ENCODE data around the gene PIK3CA.
"Not testable (repeated sequence)": the region's sequence is repeated elsewhere in the genome, so short reads cannot be mapped to it uniquely, and the experiment has no call there.

The PIK3CA gene

DNA sequence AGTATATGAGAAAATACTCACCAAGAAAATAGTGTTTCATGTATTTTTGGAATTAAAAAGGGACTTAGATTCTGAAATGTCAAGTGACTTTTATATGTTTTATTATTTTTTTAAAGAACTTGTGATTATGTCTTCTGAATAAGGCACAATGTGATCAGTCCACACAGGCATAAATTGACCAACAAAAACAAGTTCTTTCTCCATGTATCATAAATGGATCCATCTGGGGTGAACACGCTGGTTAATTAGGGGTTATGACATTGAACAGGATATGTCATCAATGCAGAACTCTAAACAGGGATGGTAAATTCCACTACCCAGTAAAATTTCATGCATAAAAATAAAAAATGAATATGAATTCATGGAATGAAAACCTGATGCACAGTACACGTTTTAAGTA, 31.3 kb upstream of the PIK3CA start:
- Histone ChIP-seq H3K4me2 (ENCODE audit: insufficient read depth, low read length, poor library complexity, severe bottlenecking) (no peak overlapping the region), H3K14ac (ENCODE audit: low read length) (no peak overlapping the region), H2AFZ (ENCODE audit: low read length) (no peak overlapping the region), H3K4me1 (ENCODE audit: control insufficient read depth in 2 of 2, insufficient read depth in 1 of 2, low read depth in 1 of 2, low read length in 2 of 2) (no peaks in the 10 kb centered on the region), H3K79me1 (ENCODE audit: low read depth, low read length) (no peaks in the 10 kb centered on the region), H3K23ac (ENCODE audit: low read depth, low read length, poor library complexity) (no peak overlapping the region), H2BK120ac (ENCODE audit: low read depth, low read length) (no peak overlapping the region), H2AK5ac (ENCODE audit: low read depth, low read length) (no peak overlapping the region), H3K27me3 (ENCODE audit: control insufficient read depth in 3 of 3, insufficient read depth in 3 of 3, low read depth in 1 of 3, low read length in 3 of 3) (no peaks in the 10 kb centered on the region), H2BK12ac (ENCODE audit: low read length) (no peak overlapping the region), H3K4ac (ENCODE audit: low read length) (no peak overlapping the region), H2BK5ac (ENCODE audit: low read length) (no peak overlapping the region), H2BK15ac (ENCODE audit: low read length) (no peak overlapping the region), H3K9ac (ENCODE audit: low read depth, low read length, poor library complexity) (no peak overlapping the region), H4K91ac (ENCODE audit: low read depth, low read length, poor library complexity) (no peak overlapping the region), H3K9me3 (replicated peaks in 1 of 2; ENCODE audit: control insufficient read depth in 2 of 2, insufficient read depth in 1 of 2, low read depth in 1 of 2, low read length in 2 of 2) (no peaks in the 10 kb centered on the region), H3K18ac (ENCODE audit: low read length) (no peak overlapping the region), H3K4me3 (ENCODE audit: low read length in 2 of 2) (no peak overlapping the region), H3K36me3 (replicated peaks in 1 of 2; ENCODE audit: control insufficient read depth in 2 of 2, insufficient read depth in 2 of 2, low read length in 2 of 2) (no peaks in the 10 kb centered on the region), H4K8ac (ENCODE audit: low read depth, low read length) (no peak overlapping the region), H3K27ac (replicated peaks; ENCODE audit: low read length) (no peak overlapping the region)
- no CpG with 5 or more reads among the region's 2 CpGs for WGBS, 2 donors (ENCODE audit: extremely low coverage in 2 of 2, insufficient read length in 2 of 2, insufficient replicate concordance in 1 of 2)
- no peak for DNase-seq (ENCODE audit: low spot score)

DNA sequence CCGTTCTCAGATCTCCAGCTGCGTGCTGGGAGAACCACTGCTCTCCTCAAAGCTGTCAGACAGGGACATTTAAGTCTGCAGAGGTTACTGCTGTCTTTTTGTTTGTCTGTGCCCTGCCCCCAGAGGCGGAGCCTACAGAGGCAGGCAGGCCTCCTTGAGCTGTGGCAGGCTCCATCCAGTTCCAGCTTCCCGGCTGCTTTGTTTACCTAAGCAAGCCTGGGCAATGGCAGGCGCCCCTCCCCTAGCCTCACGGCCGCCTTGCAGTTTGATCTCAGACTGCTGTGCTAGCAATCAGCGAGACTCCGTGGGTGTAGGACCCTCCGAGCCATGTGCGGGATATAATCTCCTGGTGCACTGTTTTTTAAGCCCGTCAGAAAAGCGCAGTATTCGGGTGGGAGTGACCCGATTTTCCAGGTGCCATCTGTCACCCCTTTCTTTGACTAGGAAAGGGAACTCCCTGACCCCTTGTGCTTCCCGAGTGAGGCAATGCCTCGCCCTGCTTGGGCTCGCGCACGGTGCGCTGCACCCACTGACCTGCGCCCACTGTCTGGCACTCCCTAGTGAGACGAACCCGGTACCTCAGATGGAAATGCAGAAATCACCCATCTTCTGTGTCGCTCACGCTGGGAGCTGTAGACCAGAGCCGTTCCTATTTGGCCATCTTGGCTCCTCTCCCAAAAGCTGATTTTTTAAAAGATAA, 15.8 kb upstream of the PIK3CA start:
- H2BK5ac ChIP-seq (ENCODE audit: low read length); H3K27me3 ChIP-seq (ENCODE audit: control insufficient read depth in 3 of 3, insufficient read depth in 3 of 3, low read depth in 1 of 3, low read length in 3 of 3); H3K4me3 ChIP-seq (ENCODE audit: low read length in 2 of 2); H3K14ac ChIP-seq (ENCODE audit: low read length); H2BK12ac ChIP-seq (ENCODE audit: low read length); H3K4ac ChIP-seq (ENCODE audit: low read length); DNase-seq (ENCODE audit: low spot score); H2BK120ac ChIP-seq (ENCODE audit: low read depth, low read length); H4K8ac ChIP-seq (ENCODE audit: low read depth, low read length); H3K9ac ChIP-seq (ENCODE audit: low read depth, low read length, poor library complexity); H3K4me1 ChIP-seq (ENCODE audit: control insufficient read depth in 2 of 2, insufficient read depth in 1 of 2, low read depth in 1 of 2, low read length in 2 of 2); H3K79me1 ChIP-seq (ENCODE audit: low read depth, low read length); H3K4me2 ChIP-seq (ENCODE audit: insufficient read depth, low read length, poor library complexity, severe bottlenecking); H2AK5ac ChIP-seq (ENCODE audit: low read depth, low read length); H3K36me3 ChIP-seq (replicated peaks in 1 of 2; ENCODE audit: control insufficient read depth in 2 of 2, insufficient read depth in 2 of 2, low read length in 2 of 2); H2BK15ac ChIP-seq (ENCODE audit: low read length); H3K23ac ChIP-seq (ENCODE audit: low read depth, low read length, poor library complexity); H3K27ac ChIP-seq (replicated peaks; ENCODE audit: low read length); H4K91ac ChIP-seq (ENCODE audit: low read depth, low read length, poor library complexity); H2AFZ ChIP-seq (ENCODE audit: low read length); H3K18ac ChIP-seq (ENCODE audit: low read length); H3K9me3 ChIP-seq (replicated peaks in 1 of 2; ENCODE audit: control insufficient read depth in 2 of 2, insufficient read depth in 1 of 2, low read depth in 1 of 2, low read length in 2 of 2): not testable (repeated sequence)
- WGBS, 2 donors (ENCODE audit: extremely low coverage in 2 of 2, insufficient read length in 2 of 2, insufficient replicate concordance in 1 of 2) = no CpG with 5 or more reads among the region's 27 CpGs

DNA sequence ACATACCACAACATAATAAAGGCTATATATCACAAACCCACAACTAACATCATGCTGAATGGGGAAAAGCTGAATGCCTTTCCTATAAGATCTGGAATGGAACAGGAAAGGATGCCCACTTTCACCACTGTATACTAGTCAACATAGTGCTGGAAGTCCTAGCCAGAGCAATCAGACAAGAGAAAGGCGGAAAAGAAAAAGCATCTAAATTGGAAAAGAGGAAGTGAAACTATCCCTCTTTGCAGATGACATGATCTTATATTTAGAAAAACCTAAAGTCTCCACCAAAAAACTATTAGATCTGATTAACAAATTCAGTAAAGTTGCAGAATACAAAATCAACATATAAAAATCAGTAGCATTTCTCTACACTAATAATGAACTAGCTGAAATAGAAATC, 14.6 kb upstream of the PIK3CA start:
- Histone ChIP-seq H3K4me3 (ENCODE audit: low read length in 2 of 2) (no peak overlapping the region), H4K8ac (ENCODE audit: low read depth, low read length) (no peak overlapping the region), H2BK5ac (ENCODE audit: low read length) (no peak overlapping the region), H2BK15ac (ENCODE audit: low read length) (no peak overlapping the region), H2BK12ac (ENCODE audit: low read length) (no peak overlapping the region), H4K91ac (ENCODE audit: low read depth, low read length, poor library complexity) (no peak overlapping the region), H3K23ac (ENCODE audit: low read depth, low read length, poor library complexity) (no peak overlapping the region), H3K79me1 (ENCODE audit: low read depth, low read length) (no peaks in the 10 kb centered on the region), H2AK5ac (ENCODE audit: low read depth, low read length) (no peak overlapping the region), H3K9ac (ENCODE audit: low read depth, low read length, poor library complexity) (no peak overlapping the region), H2BK120ac (ENCODE audit: low read depth, low read length) (no peak overlapping the region), H3K4me1 (ENCODE audit: control insufficient read depth in 2 of 2, insufficient read depth in 1 of 2, low read depth in 1 of 2, low read length in 2 of 2) (no peaks in the 10 kb centered on the region), H3K27ac (replicated peaks; ENCODE audit: low read length) (no peak overlapping the region), H3K36me3 (replicated peaks in 1 of 2; ENCODE audit: control insufficient read depth in 2 of 2, insufficient read depth in 2 of 2, low read length in 2 of 2) (no peaks in the 10 kb centered on the region), H3K4me2 (ENCODE audit: insufficient read depth, low read length, poor library complexity, severe bottlenecking) (no peak overlapping the region), H3K4ac (ENCODE audit: low read length) (no peak overlapping the region), H3K14ac (ENCODE audit: low read length) (no peak overlapping the region), H2AFZ (ENCODE audit: low read length) (no peak overlapping the region), H3K9me3 (replicated peaks in 1 of 2; ENCODE audit: control insufficient read depth in 2 of 2, insufficient read depth in 1 of 2, low read depth in 1 of 2, low read length in 2 of 2) (no peaks in the 10 kb centered on the region), H3K27me3 (ENCODE audit: control insufficient read depth in 3 of 3, insufficient read depth in 3 of 3, low read depth in 1 of 3, low read length in 3 of 3) (no peaks in the 10 kb centered on the region), H3K18ac (ENCODE audit: low read length) (no peak overlapping the region)
- DNase-seq (ENCODE audit: low spot score) = no peak
- no CpG with 5 or more reads among the region's 1 CpG for WGBS, 2 donors (ENCODE audit: extremely low coverage in 2 of 2, insufficient read length in 2 of 2, insufficient replicate concordance in 1 of 2)

DNA sequence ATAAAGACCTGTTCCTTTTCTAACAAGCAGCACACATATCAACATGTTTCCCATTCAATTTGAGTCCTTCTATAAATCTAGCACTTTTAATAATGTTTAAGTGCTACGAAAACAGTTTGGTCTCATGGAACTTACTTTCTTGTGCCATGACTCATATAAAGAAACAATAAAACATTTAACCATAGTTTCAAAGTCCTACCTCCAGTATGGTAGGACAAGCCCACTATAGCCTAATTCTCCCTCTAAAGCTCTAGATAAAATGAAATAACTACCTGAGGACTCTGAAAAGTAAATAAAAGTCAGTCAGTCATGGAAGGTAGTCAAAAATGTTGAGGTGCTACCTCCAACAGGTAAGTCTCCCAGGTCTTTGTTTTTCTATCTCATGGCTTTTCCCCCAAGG, 12.0 kb upstream of the PIK3CA start:
- no peak overlapping the region for H4K8ac ChIP-seq (ENCODE audit: low read depth, low read length)
- H3K4me2 ChIP-seq (ENCODE audit: insufficient read depth, low read length, poor library complexity, severe bottlenecking) = no peak overlapping the region
- H4K91ac ChIP-seq (ENCODE audit: low read depth, low read length, poor library complexity) = no peak overlapping the region
- WGBS, 2 donors (ENCODE audit: extremely low coverage in 2 of 2, insufficient read length in 2 of 2, insufficient replicate concordance in 1 of 2) = no CpG with 5 or more reads among the region's 1 CpG
- H2AK5ac ChIP-seq (ENCODE audit: low read depth, low read length) = no peak overlapping the region
- no peak overlapping the region for H3K14ac ChIP-seq (ENCODE audit: low read length)
- H3K4me3 ChIP-seq (ENCODE audit: low read length in 2 of 2) = no peak overlapping the region
- H3K4ac ChIP-seq (ENCODE audit: low read length) = no peak overlapping the region
- H3K9ac ChIP-seq (ENCODE audit: low read depth, low read length, poor library complexity) = no peak overlapping the region
- H3K23ac ChIP-seq (ENCODE audit: low read depth, low read length, poor library complexity) = no peak overlapping the region
- no peaks in the 10 kb centered on the region for H3K4me1 ChIP-seq (ENCODE audit: control insufficient read depth in 2 of 2, insufficient read depth in 1 of 2, low read depth in 1 of 2, low read length in 2 of 2)
- H2BK120ac ChIP-seq (ENCODE audit: low read depth, low read length) = no peak overlapping the region
- no peak overlapping the region for H3K18ac ChIP-seq (ENCODE audit: low read length)
- no peaks in the 10 kb centered on the region for H3K36me3 ChIP-seq (replicated peaks in 1 of 2; ENCODE audit: control insufficient read depth in 2 of 2, insufficient read depth in 2 of 2, low read length in 2 of 2)
- H2BK15ac ChIP-seq (ENCODE audit: low read length) = no peak overlapping the region
- H2BK12ac ChIP-seq (ENCODE audit: low read length) = no peak overlapping the region
- no peak overlapping the region for H3K27ac ChIP-seq (replicated peaks; ENCODE audit: low read length)
- H2AFZ ChIP-seq (ENCODE audit: low read length) = no peak overlapping the region
- no peak overlapping the region for H2BK5ac ChIP-seq (ENCODE audit: low read length)
- no peaks in the 10 kb centered on the region for H3K27me3 ChIP-seq (ENCODE audit: control insufficient read depth in 3 of 3, insufficient read depth in 3 of 3, low read depth in 1 of 3, low read length in 3 of 3)
- no peaks in the 10 kb centered on the region for H3K79me1 ChIP-seq (ENCODE audit: low read depth, low read length)
- no peaks in the 10 kb centered on the region for H3K9me3 ChIP-seq (replicated peaks in 1 of 2; ENCODE audit: control insufficient read depth in 2 of 2, insufficient read depth in 1 of 2, low read depth in 1 of 2, low read length in 2 of 2)
- no peak for DNase-seq (ENCODE audit: low spot score)

Measured in neuronal stem cell (in vitro differentiated cells).